K562 (cell line): ENCODE measurements around the gene UBE2L3. TPM values are rescaled to one million over a fixed set of nuclear protein-coding genes. Genes with fewer than 3 reads are reported as not detected.
A peak's percentile ranks its signal among the peaks of the same experiment; 100 is the strongest.

Experiments
- CHCHD3 ChIP-seq: fragments of 250-450 bp; sonication (Bioruptor Pico); IDR thresholded peaks from 2 replicates; pipeline ENCODE4 v2.1.2; 2022; ENCODE audit warnings: mild to moderate bottlenecking
- CXXC5 ChIP-seq: fragments of 250-450 bp; sonication (Bioruptor Pico); IDR thresholded peaks from 2 replicates; pipeline ENCODE4 v1.8.0; 2022; ENCODE audit warnings: inconsistent platforms, mild to moderate bottlenecking, moderate library complexity
- DIDO1 ChIP-seq: fragments of 450-650 bp; IDR thresholded peaks from 2 replicates; pipeline ENCODE4 v1.6.1; 2016; ENCODE audit warnings: low read depth, missing biosample characterization, missing genetic modification characterization
- ELK1 ChIP-seq: sonication (generic); formaldehyde crosslinking; IDR thresholded peaks from 2 replicates; pipeline ENCODE4 v1.8.1; 2022; ENCODE audit warnings: missing genetic modification reagents
- FUS ChIP-seq: fragments of 200-400 bp; formaldehyde crosslinking; optimal IDR thresholded peaks from 2 replicates; pipeline ENCODE3; 2017; ENCODE audit warnings: low read depth, low read length
- HDAC3 ChIP-seq: fragments of 450-650 bp; IDR thresholded peaks from 2 replicates; pipeline ENCODE4 v1.6.1; 2018; ENCODE audit warnings: borderline replicate concordance, mild to moderate bottlenecking, moderate library complexity; ENCODE audit not compliant: partially characterized antibody
- HNRNPUL1 ChIP-seq: fragments of 200-400 bp; formaldehyde crosslinking; IDR thresholded peaks from 2 replicates; pipeline ENCODE4 v1.6.1; 2017; ENCODE audit warnings: low read length
- KDM5B ChIP-seq: fragments of 200-600 bp; sonication (generic); IDR thresholded peaks from 2 replicates; pipeline ENCODE4 v1.6.1; 2012; ENCODE audit warnings: low read depth, mild to moderate bottlenecking, moderate library complexity, low read length, control low read depth, inconsistent platforms; ENCODE audit not compliant: insufficient replicate concordance
- L3MBTL2 ChIP-seq: fragments of 450-650 bp; IDR thresholded peaks from 2 replicates; pipeline ENCODE4 v1.6.1; 2016; ENCODE audit warnings: mild to moderate bottlenecking, moderate library complexity
- MECOM ChIP-seq: fragments of 250-450 bp; sonication (Bioruptor Pico); IDR thresholded peaks from 2 replicates; pipeline ENCODE4 v1.8.0; 2022; ENCODE audit warnings: inconsistent platforms
- NR2C2 ChIP-seq, 2 experiments: fragments of 200-800 bp in 1 of 2; sonication (Bioruptor generic) in 1 of 2; sonication (generic) in 1 of 2; formaldehyde crosslinking in 1 of 2; IDR thresholded peaks; 2 replicates each; pipeline versions ENCODE4 v1.6.1 to v1.8.0; 2016 to 2022; ENCODE audit warnings: mild to moderate bottlenecking in 1 of 2, missing compliant biosample characterization in 1 of 2, missing genetic modification characterization in 1 of 2, missing genetic modification reagents in 1 of 2
- RAD21 ChIP-seq, 2 experiments: fragments of 250-450 bp in 1 of 2; fragments of 450-650 bp in 1 of 2; sonication (Bioruptor Pico) in 1 of 2; formaldehyde crosslinking in 1 of 2; IDR thresholded peaks in 1 of 2; conservative IDR thresholded peaks in 1 of 2; 2 replicates each; pipeline versions ENCODE4 v1.4.0 to v1.8.0; 2020 to 2022; ENCODE audit warnings: mild to moderate bottlenecking in 2 of 2, moderate library complexity in 1 of 2
- RBM17 ChIP-seq: fragments of 200-400 bp; formaldehyde crosslinking; IDR thresholded peaks from 2 replicates; pipeline ENCODE4 v1.6.1; 2017; ENCODE audit warnings: low read depth, mild to moderate bottlenecking, low read length, borderline replicate concordance
- SAP30 ChIP-seq: fragments of 200-600 bp; sonication (generic); IDR thresholded peaks from 2 replicates; pipeline ENCODE4 v1.6.1; 2012; ENCODE audit warnings: borderline replicate concordance, low read depth, mild to moderate bottlenecking, moderate library complexity, low read length, control low read depth, inconsistent platforms; ENCODE audit not compliant: insufficient read depth, poor library complexity, severe bottlenecking
- SMAD2 ChIP-seq: fragments of 150-350 bp; IDR thresholded peaks from 2 replicates; pipeline ENCODE4 v1.6.1; 2014; ENCODE audit warnings: low read depth, mild to moderate bottlenecking, low read length
- SREBF1 ChIP-seq: fragments of 150-350 bp; IDR thresholded peaks from 2 replicates; pipeline ENCODE4 v1.6.1; 2014; ENCODE audit warnings: antibody characterized with exemption, low read depth, low read length, borderline replicate concordance
- TCFL5 ChIP-seq: fragments of 250-450 bp; sonication (Bioruptor Pico); conservative IDR thresholded peaks from 2 replicates; pipeline ENCODE4 v1.6.1; 2021; ENCODE audit warnings: mild to moderate bottlenecking, moderate library complexity, matching md5 sums
- ZNF239 ChIP-seq: fragments of 250-450 bp; sonication (Bioruptor Pico); IDR thresholded peaks from 2 replicates; pipeline ENCODE4 v1.4.0; 2020; ENCODE audit warnings: mild to moderate bottlenecking
- ZNF253 ChIP-seq: fragments of 250-450 bp; sonication (Bioruptor Pico); conservative IDR thresholded peaks from 2 replicates; pipeline ENCODE4 v1.6.1; 2021; ENCODE audit warnings: mild to moderate bottlenecking
- polyA plus RNA-seq, 8 experiments: library from polyadenylated mRNA; depleted of rRNA in 4 of 8; stranded (reverse) in 5 of 8; unstranded in 3 of 8; fragments of >200 nt; fragmentation: Nextera tagmentation in 2 of 8; fragmentation: Illumina TruSeq in 1 of 8; extraction: Ambion mirVana in 2 of 8; extraction: Trizol in 1 of 8; gene quantifications; 2 replicates each; pipeline versions ENCODE4 v1.2.1 to v1.2.3, GENCODE V29; 2011 to 2014; ENCODE audit warnings: inconsistent platforms in 1 of 8, missing spikeins in 1 of 8
- total RNA-seq, 7 experiments: library from RNA; depleted of rRNA in 6 of 7; stranded (reverse); fragments of >200 nt in 6 of 7; fragmentation: Illumina TruSeq in 2 of 7; extraction: Trizol in 2 of 7; gene quantifications; 2 replicates each; pipeline versions ENCODE4 v1.2.1 to v1.2.3, GENCODE V29; 2011 to 2021; ENCODE audit warnings: low replicate concordance in 1 of 7
- TF ChIP-seq, protein P1 (sequence below): sonication (generic); formaldehyde crosslinking; IDR thresholded peaks from 2 replicates; pipeline ENCODE4 v1.9.0; 2022; ENCODE audit warnings: mild to moderate bottlenecking, missing genetic modification reagents
- TF ChIP-seq, protein P2 (sequence below): fragments of 250-450 bp; sonication (Bioruptor Pico); IDR thresholded peaks from 2 replicates; pipeline ENCODE4 v1.8.0; 2021; ENCODE audit warnings: borderline replicate concordance, mild to moderate bottlenecking, moderate library complexity; ENCODE audit not compliant: poor library complexity, severe bottlenecking
- TF ChIP-seq, protein P3 (sequence below): fragments of 450-650 bp; IDR thresholded peaks from 2 replicates; pipeline ENCODE4 v1.6.1; 2018; ENCODE audit not compliant: partially characterized antibody

The UBE2L3 gene
- total and polyA plus RNA-seq, 9 of the 15 experiments (the other 6 are each of a cell fraction or from before 2014, with no cell fraction given): 215 to 625 (median 285) TPM

DNA sequence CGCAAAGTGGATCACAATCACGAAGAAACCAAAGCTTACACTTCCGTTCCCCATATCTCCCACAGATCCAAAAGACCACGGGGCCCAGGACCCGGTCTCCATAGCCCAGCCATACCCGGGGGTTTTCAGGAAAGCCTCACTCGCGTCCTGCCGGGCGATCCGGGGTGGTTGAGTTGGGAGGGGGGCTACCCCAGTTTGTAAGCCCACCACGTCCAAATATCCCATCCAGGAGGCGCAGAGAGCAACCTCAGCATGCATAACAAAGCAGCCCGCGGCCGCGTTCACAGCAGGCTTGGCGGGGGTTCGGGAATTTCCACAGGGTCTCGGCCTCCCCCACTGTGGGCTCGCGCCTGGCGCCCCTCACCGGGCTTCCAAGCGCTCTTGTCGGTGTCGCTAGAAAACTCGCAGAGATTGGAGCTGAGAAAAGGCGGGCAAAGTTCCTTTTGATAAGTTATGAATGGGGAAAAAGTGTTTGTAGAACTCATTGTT, 84.1 kb downstream of the UBE2L3 start (continued):
- TF ChIP-seq RAD21 (CRISPR knock-in tag; conservative IDR thresholded peaks at IDR 0.05 in 1 of 2, IDR thresholded peaks at IDR 0.05 in 1 of 2) (no peak), MECOM (CRISPR knock-in tag) (no peak), RBM17 (no peak), KDM5B (no peak), SMAD2 (peak; percentile 82; the same call in 1 of the 2 replicates), SREBF1 (no peak; the same call in 1 of the 2 replicates), DIDO1 (no peak), CXXC5 (no peak), NR2C2 (CRISPR knock-in tag; IDR thresholded peaks at IDR 0.05) (no peak), NR2C2 (tag; IDR thresholded peaks at IDR 0.05) (no peak), HNRNPUL1 (no peak), HDAC3 (no peak), SAP30 (no peak), TCFL5 (CRISPR knock-in tag) (no peak), FUS (no peak), ZNF253 (CRISPR knock-in tag) (no peak), ELK1 (CRISPR knock-in tag) (no peak), L3MBTL2 (no peak), CHCHD3 (no peak), ZNF239 (CRISPR knock-in tag) (no peak)
- TF ChIP-seq, protein P1, sequence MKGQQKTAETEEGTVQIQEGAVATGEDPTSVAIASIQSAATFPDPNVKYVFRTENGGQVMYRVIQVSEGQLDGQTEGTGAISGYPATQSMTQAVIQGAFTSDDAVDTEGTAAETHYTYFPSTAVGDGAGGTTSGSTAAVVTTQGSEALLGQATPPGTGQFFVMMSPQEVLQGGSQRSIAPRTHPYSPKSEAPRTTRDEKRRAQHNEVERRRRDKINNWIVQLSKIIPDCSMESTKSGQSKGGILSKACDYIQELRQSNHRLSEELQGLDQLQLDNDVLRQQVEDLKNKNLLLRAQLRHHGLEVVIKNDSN (CRISPR knock-in tag): no peak
- TF ChIP-seq, protein P2, sequence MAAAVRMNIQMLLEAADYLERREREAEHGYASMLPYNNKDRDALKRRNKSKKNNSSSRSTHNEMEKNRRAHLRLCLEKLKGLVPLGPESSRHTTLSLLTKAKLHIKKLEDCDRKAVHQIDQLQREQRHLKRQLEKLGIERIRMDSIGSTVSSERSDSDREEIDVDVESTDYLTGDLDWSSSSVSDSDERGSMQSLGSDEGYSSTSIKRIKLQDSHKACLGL (CRISPR knock-in tag): no peak
- TF ChIP-seq, protein P3, sequence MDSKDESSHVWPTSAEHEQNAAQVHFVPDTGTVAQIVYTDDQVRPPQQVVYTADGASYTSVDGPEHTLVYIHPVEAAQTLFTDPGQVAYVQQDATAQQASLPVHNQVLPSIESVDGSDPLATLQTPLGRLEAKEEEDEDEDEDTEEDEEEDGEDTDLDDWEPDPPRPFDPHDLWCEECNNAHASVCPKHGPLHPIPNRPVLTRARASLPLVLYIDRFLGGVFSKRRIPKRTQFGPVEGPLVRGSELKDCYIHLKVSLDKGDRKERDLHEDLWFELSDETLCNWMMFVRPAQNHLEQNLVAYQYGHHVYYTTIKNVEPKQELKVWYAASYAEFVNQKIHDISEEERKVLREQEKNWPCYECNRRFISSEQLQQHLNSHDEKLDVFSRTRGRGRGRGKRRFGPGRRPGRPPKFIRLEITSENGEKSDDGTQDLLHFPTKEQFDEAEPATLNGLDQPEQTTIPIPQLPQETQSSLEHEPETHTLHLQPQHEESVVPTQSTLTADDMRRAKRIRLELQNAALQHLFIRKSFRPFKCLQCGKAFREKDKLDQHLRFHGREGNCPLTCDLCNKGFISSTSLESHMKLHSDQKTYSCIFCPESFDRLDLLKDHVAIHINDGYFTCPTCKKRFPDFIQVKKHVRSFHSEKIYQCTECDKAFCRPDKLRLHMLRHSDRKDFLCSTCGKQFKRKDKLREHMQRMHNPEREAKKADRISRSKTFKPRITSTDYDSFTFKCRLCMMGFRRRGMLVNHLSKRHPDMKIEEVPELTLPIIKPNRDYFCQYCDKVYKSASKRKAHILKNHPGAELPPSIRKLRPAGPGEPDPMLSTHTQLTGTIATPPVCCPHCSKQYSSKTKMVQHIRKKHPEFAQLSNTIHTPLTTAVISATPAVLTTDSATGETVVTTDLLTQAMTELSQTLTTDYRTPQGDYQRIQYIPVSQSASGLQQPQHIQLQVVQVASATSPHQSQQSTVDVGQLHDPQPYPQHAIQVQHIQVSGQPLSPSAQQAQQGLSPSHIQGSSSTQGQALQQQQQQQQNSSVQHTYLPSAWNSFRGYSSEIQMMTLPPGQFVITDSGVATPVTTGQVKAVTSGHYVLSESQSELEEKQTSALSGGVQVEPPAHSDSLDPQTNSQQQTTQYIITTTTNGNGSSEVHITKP: no peak
